ACHN (cell line): Measurements from ENCODE around the gene RBM25.
A peak's percentile ranks its signal among the peaks of the same experiment; 100 is the strongest.

Source experiments
- DNase-seq: peaks from one replicate; pipeline ENCODE4 v3.0.0-alpha.2; 2015
- in situ Hi-C: cut with HindIII; loops from 2 replicates; pipeline ENCODE4 v1.10.0; 2017; ENCODE audit warnings: low sequenced_read_pairs, low pct_ligation_motif_present, low pct_unique_long_range_greater_than_20kb

Gene RBM25

GRCh38 chr14:73091044-73091443, 32.7 kb downstream of the RBM25 start:
- DNase-seq: no peak
- in situ Hi-C loops: no loop called here

- in situ Hi-C loops: no loop called here
- no peak for DNase-seq
Measured at GRCh38 chr14:73097421-73097820, 39.1 kb downstream of the RBM25 start.

GRCh38 chr14:73100334-73100733, 42.0 kb downstream of the RBM25 start:
- no peak for DNase-seq
- in situ Hi-C loops: no loop called here

GRCh38 chr14:73102806-73103497, 44.6 kb downstream of the RBM25 start:
- in situ Hi-C loops: no loop called here
- no peak for DNase-seq

- in situ Hi-C loops: no loop called here
- no peak for DNase-seq
Measured at GRCh38 chr14:73105050-73105449, 46.7 kb downstream of the RBM25 start.

- in situ Hi-C loops: no loop called here
- no peak for DNase-seq
Measured at GRCh38 chr14:73105727-73106126, 47.4 kb downstream of the RBM25 start.

GRCh38 chr14:73116079-73116665, 57.8 kb downstream of the RBM25 start:
- DNase-seq: no peak
- in situ Hi-C loops: no loop called here

GRCh38 chr14:73124180-73124894, 66.0 kb downstream of the RBM25 start:
- in situ Hi-C loops: no loop called here
- DNase-seq: no peak

- in situ Hi-C loops: no loop called here
- DNase-seq: no peak
Measured at GRCh38 chr14:73125169-73125588, 66.8 kb downstream of the RBM25 start.

- DNase-seq: no peak
- in situ Hi-C loops: no loop called here
Measured at GRCh38 chr14:73125746-73126145, 67.4 kb downstream of the RBM25 start.

GRCh38 chr14:73133795-73134194, 75.5 kb downstream of the RBM25 start:
- DNase-seq: no peak
- in situ Hi-C loops: no loop called here

- no peak for DNase-seq
- in situ Hi-C loops: no loop called here
Measured at GRCh38 chr14:73136085-73136386, 77.7 kb downstream of the RBM25 start.

GRCh38 chr14:73136387-73137225, 78.3 kb downstream of the RBM25 start, which contains the start of gene PSEN1:
Gene PSEN1, plus strand, starts transcription at chr14:73136507. Its CDS starts 11,513 bp downstream, at chr14:73148020.
- in situ Hi-C loops: no loop called here

GRCh38 chr14:73140811-73141323, 82.5 kb downstream of the RBM25 start:
- DNase-seq: no peak
- in situ Hi-C loops: no loop called here

More at GRCh38 chr14:73136387-73137225, 78.3 kb downstream of the RBM25 start, which contains the start of gene PSEN1:
- peak; percentile 89 for DNase-seq

- no peak for DNase-seq
- in situ Hi-C loops: no loop called here
Measured at GRCh38 chr14:73142216-73142615, 83.9 kb downstream of the RBM25 start.

GRCh38 chr14:73143003-73143402, 84.7 kb downstream of the RBM25 start:
- DNase-seq: no peak

GRCh38 chr14:73143617-73144016, 85.3 kb downstream of the RBM25 start:
- in situ Hi-C loops: no loop called here
- DNase-seq: no peak

More at GRCh38 chr14:73143003-73143402, 84.7 kb downstream of the RBM25 start:
- in situ Hi-C loops: no loop called here

GRCh38 chr14:73145371-73145770, 87.0 kb downstream of the RBM25 start:
- in situ Hi-C loops: no loop called here
- DNase-seq: no peak

GRCh38 chr14:73146111-73146510, 87.8 kb downstream of the RBM25 start:
- in situ Hi-C loops: no loop called here
- DNase-seq: no peak
